GM18861 (cell line): ENCODE results near the gene THSD4.

Experiments used
- ATAC-seq: cut with Tn5 transposase; IDR thresholded peaks from one replicate; pipeline ENCODE4 v1.9.1; 2021; ENCODE audit not compliant: unreplicated experiment

The THSD4 gene

GRCh38 chr15:71512682-71513006, 397.4 kb downstream of the THSD4 start:
- ATAC-seq = no peak

- ATAC-seq = no peak
Measured at GRCh38 chr15:71515375-71516186, 400.3 kb downstream of the THSD4 start.

GRCh38 chr15:71517751-71518150, 402.5 kb downstream of the THSD4 start:
- no peak for ATAC-seq

DNA sequence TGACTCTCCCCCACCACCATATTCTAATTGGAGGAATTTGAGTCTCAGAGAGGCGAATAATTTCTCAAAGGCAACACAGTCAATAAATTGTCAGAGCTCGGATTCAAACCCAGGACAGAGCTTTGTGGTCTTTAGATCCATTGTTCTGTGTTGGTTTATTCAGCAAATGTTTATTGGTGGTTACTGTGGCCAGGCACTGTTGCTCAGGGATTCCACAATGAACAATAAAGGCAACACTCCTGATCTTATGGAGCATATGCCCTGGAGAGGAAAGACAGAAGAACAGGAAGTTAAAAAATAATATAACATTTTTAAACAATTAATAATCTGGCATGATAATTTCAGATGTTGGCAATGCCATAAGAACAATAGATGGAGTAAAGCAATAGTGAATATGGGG, 403.4 kb downstream of the THSD4 start:
- no peak for ATAC-seq

DNA sequence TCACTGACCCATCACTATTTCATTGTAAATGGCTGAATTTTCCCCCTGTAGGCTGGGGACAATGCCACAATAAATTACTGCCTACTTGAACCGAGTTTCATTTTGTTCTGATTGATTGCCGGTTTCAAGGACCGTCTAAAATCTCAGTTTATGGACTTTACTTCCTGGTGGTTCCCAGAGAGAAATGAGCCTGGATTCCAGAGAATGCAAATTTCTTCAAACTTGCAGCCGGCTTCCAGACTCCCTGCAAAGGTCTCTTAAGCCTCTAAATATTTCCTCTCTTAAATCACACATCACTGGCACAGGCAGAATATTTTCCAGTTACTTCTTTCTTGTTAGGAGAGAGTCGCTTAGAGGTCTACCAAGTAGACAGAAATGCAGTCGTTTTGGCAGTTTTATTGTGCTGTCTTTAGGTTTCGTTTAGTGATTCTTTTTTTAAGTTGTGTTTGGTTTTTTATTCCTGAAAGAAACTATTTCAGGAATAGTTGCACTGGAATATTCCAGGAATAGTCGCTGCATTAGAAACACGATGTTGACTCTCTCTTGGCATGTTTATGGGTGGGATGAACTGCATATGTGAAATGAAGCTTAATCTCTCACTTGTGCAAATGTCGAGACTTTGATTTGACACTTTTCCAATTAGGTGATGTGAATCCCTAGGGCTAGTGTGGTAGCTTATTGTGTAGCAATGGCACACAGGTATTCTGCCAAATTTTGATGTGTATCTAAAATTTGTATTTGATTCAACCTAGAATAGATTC, 411.0 kb downstream of the THSD4 start:
- no peak for ATAC-seq

DNA sequence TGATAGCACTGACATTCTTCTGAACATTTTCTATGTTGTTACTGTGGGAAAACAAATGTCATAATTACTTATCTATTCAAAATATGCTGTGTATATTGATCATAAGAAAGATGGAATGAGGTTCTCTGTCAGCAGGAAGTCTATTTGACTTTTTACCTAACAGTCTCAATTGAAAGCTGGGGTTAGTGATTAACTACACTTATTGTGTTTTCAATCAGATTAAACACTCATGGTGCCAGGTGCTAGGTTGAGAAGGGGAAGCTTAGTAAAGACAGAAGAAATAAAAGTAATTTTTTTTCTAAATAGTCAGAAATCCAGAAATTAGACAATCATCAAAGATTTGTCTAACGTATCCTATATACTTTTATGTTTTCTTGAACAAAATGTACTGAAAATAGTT, 414.1 kb downstream of the THSD4 start:
- ATAC-seq = no peak

DNA sequence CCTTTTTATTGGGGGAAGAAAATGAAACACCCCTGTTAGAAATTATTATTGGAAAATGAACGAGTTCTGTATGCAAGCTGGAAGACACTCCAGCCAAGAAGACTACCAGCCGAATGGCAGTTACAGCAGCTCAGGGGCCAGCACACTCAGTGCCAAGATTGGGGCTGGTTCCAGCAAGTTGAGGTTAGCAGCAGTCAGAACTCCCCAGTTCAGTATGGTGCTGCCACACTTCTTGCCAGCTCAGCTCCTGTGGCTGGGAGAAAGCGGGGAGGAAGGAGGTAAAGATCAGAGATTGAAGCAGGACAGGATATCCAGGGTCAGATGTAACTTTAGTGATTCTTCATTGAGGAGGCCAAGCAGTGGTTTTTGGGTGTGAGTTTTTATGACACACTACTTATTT, 414.8 kb downstream of the THSD4 start:
- ATAC-seq = no peak

DNA sequence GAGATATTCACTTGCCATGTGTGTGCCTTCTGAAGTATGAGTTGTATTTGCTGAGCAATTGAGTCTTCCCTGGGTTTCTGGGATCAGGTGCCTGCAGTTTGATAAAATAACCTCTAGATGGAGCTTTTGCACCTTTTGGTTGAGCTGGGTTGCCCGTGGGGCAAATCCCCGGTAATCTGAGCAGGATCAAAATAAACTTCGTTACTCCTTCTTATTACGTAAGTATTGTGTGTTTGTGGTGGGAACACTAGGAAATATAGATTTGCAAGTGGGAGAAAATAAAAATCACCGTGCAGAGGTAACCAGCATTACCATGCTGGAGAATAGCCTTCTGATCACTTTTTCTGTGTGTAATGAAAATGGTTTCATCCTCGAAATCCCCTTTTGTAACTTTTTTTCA, 417.7 kb downstream of the THSD4 start:
- ATAC-seq = no peak

GRCh38 chr15:71538181-71538580, 422.9 kb downstream of the THSD4 start:
- no peak for ATAC-seq

DNA sequence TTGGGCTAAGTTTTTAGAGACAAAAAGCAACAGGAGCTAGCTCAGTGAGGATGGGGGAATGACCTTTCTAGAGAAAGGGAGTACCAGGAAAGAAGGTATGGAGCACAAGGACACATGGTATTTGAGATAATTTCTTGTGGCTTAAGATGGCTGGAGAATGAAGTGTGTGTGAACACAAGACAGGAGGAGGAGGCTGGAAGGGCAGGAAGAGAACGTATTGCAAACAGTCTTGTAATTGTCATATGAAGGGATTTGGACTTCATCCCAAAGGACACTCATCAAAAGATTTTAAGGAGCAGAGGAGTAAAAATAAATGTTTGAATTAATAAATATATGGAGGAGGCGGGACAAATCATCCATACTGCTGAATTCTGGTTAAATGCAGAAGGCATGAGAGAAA, 426.5 kb downstream of the THSD4 start:
- ATAC-seq = no peak

DNA sequence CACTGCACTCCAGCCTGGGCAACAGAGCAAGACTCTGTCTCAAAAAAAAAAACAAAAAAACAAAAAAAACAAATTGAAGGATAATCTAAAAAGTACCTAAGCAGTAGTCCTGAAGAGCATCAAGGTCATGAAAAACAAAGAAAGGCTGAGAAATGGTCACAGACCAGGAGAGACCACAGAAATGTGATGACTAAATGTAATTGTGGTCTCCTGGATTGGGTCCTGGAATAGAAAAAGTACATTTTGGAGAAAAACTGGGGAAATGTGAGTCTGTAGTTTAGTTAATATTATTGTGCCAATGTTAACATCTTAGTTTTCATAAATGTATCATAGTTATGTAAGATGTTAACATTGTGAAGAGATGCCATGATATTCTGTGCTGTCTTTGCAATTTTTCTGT, 427.6 kb downstream of the THSD4 start:
- ATAC-seq = no peak

DNA sequence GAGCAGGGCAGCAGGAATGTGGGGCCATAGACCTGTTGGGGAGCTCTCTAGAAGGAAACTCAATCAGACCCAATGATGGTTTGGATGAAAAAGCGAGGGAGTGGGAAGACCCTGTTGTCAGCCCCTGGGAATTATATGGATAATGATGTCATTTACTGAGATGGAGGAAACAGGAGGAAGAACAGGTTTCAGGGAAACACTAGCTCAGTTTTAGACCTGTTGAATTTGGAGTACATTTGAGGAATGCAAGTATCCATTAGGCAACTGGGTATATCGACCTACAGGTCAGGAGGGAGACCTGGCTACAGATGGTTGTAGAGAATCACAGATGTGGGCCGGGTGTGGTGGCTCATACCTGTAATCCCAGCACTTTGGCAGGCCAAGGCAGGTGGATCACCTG, 428.1 kb downstream of the THSD4 start:
- no peak for ATAC-seq

- ATAC-seq = no peak
Measured at GRCh38 chr15:71545223-71545760, 430.0 kb downstream of the THSD4 start.

DNA sequence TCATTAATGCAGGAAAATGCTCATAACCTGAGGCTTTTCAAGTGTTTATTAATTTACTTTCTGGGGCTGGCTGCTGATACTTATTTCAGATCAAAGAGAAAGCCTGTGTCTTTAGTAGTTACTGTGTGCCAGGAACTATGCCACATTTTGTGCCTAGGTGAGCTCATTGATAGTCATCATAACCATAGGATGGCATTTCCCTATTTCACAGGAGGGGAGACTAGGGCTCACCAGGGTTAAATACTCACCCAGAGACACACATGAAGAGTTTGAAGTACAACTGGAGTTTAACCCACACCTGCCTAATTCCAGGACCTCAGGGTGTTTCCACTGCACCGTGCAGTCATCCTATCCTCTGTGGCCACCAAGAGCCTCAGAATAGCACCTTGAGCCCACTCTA, 430.7 kb downstream of the THSD4 start:
- no peak for ATAC-seq

GRCh38 chr15:71547011-71547410, 431.7 kb downstream of the THSD4 start:
- no peak for ATAC-seq

- ATAC-seq = no peak
Measured at GRCh38 chr15:71548401-71548807, 433.1 kb downstream of the THSD4 start.

GRCh38 chr15:71549091-71549490, 433.8 kb downstream of the THSD4 start:
- no peak for ATAC-seq

- ATAC-seq = no peak
Measured at GRCh38 chr15:71549697-71550096, 434.4 kb downstream of the THSD4 start.

DNA sequence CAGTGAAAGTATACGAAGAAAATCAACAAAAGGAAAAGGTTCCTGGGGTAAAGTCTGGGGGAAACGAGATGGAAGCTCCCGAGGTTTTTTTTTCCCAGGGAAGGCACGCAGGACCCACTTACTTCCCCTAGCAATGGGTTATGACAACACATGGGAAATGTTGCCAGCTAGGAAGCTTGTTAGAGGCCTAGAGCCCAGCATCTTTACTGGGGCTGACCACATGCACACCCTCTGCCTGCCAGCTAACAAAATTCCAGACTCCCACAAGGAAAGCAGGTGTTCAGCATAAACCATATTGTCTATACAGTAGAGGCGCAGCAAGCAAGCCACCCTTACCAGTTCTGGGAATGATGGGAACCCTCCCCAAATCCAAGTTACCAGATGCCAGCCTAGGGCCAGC, 436.3 kb downstream of the THSD4 start:
- ATAC-seq = no peak

DNA sequence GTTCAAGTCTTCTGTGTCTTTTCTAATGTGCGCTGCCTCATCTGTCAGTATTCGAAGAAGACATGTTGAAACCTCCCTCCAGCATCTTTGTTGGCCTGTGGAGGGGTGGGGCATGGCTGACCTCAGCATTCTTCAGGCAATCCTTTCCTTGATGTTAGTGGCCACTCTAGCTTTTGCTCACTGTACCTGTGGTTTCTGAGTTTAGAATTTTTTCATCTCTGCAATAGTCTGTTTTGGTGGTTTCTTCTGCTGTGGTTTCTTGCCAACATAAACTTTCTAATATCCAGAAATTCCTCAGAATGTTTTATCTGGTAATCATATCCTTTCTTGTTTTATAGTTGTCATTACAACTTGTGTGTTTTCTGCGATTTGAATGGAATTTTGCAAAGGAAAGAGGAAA, 443.8 kb downstream of the THSD4 start:
- ATAC-seq = no peak

- no peak for ATAC-seq
Measured at GRCh38 chr15:71559616-71560015, 444.3 kb downstream of the THSD4 start.

DNA sequence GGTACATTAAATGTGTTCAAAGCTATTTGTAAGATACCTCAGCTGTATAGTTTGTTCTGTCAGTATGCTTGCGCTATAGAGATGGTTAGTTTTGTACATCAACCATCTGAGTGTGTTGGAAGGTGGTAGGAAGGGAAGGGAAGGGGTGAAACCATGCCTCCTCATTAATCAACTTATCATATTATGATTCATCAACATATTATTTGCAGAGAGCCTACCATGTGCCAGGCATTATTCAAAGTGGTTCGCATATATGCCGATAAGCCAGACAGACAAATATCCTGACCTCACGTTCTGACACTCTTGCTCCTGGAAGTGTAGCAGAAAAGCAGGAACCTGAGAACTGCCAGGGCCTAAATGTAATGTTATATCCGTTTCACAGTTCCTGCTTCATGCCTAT, 447.0 kb downstream of the THSD4 start:
- ATAC-seq = no peak
